HG03095 (cell line): ENCODE measurements around the gene USP40.

ENCODE experiments used
- ATAC-seq: cut with Tn5 transposase; IDR thresholded peaks from one replicate; pipeline ENCODE4 v1.9.1; 2021; ENCODE audit warnings: moderate library complexity; ENCODE audit not compliant: unreplicated experiment

Gene USP40

GRCh38 chr2:233556881-233557736 lies 9.5 kb downstream of the USP40 start:
- no peak for ATAC-seq

- no peak for ATAC-seq
Observed at GRCh38 chr2:233553366-233553765, 13.2 kb downstream of the USP40 start.

- ATAC-seq: no peak
Observed at GRCh38 chr2:233551491-233551890, 15.1 kb downstream of the USP40 start.

- ATAC-seq: no peak
Observed at GRCh38 chr2:233546774-233547173, 19.8 kb downstream of the USP40 start.

GRCh38 chr2:233546101-233546500 lies 20.5 kb downstream of the USP40 start:
- no peak for ATAC-seq

GRCh38 chr2:233544200-233544610 lies 22.4 kb downstream of the USP40 start:
- no peak for ATAC-seq

DNA sequence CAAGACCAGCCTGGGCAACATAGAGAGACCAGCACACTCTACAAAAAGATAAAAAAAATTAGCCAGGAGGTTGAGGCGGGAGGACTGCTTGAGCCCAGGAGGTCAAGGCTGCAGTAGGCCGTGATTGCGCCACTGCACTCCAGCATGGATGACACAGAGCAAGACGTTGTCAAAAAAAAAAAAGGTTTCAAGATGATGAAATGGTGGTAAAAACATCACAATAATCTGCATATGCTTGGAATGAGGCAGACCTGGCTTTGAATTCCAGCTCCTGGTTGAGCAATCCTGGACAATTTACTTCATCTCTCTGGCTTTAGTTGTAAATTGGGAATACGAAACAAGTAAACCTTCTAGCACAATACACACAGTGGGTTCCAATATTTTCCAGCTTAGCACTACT lies 24.1 kb downstream of the USP40 start:
- ATAC-seq: no peak

DNA sequence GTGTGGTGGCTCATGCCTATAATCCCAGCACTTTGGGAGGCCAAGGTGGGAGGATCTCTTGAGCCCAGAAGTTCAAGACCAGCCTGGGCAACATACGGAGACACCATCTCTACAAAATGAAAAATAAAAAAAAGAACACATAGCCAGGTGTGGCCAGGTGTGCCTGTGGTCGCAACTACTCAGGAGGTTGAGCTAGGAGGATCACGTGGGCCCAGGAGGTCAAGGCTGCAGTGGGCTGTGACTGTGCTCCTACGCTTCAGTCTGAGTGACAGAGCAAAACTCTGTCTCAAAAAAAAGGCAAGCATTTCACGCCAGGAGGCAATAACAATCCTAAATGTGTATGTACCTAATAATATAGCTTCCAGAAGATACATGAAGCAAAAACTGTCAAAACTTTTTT lies 27.8 kb downstream of the USP40 start:
- ATAC-seq: no peak

- ATAC-seq: no peak
Observed at GRCh38 chr2:233535271-233535670, 31.3 kb downstream of the USP40 start.

DNA sequence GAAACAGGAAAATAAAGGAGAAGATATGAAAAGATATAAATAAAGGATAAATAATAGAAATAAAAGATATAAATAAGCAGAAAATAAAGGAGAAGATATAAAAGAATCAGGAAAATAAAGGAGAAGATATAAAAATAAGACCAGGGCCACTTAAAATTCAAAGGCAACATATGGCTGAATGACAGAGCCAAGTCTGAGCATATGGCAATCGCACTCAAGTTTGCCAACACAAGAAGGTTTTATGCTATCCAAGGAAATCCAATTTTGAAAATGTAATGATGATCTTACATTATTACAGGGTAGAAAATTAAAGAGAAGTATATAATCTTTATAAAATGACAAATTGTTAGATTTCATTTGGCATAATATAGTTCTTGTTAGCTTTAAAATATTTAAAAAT lies 33.6 kb downstream of the USP40 start:
- ATAC-seq: no peak

DNA sequence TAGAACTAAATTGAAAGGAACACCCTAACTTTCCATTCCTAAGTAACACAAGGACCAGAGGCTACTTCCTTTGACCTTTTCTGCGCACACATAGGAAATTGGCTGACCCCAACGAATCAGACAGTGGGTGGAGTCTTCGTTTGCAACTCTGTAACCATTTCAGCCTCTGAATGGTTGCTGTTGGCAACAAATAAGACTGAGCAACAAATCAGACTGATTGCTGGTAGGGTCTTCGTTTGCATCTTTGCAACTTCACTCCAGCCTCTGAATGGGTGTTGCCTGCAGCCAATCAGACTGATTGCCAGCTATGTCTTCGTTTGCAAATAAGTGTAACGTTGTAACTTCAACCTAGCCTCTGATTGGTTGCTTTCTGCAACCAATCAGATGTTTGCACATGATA lies 34.6 kb downstream of the USP40 start:
- no peak for ATAC-seq

- ATAC-seq: no peak
Observed at GRCh38 chr2:233530381-233530780, 36.2 kb downstream of the USP40 start.

DNA sequence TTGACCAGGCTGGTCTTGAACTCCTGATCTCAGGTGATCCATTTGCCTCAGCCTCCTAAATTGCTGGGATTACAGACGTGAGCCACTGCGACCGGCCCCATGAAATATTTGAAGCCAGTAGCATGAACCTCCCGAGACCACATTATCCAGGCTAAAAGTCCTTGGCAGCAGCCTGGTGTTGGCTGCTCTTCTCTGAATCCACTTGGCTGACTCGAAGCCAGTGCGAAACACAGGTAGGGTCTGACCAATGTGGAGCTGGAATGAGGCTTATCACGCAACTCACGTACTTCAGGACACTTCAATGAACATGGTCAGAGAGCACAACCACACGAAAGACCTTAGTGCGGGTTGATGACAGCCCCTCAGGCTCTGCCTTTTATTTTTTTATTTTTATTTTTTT lies 38.4 kb downstream of the USP40 start:
- ATAC-seq: no peak

DNA sequence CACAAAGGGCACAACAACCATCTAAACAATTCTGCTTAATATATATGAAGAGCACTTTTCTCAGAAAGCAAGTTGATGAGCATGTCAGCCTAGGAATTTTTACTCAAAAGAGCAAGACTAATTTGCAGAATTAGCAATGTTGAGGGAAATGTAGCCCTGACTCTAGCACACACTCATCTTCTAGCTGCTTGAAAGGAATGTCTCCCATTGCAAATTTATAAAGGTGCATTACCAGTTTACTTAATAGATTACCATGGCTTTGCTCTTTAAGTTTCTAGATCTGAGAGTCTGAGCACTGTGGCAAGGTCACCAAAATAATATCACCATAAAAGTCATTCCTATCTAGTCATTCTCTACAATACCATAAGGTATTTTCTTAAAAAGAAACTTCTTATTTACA lies 40.8 kb downstream of the USP40 start:
- no peak for ATAC-seq

DNA sequence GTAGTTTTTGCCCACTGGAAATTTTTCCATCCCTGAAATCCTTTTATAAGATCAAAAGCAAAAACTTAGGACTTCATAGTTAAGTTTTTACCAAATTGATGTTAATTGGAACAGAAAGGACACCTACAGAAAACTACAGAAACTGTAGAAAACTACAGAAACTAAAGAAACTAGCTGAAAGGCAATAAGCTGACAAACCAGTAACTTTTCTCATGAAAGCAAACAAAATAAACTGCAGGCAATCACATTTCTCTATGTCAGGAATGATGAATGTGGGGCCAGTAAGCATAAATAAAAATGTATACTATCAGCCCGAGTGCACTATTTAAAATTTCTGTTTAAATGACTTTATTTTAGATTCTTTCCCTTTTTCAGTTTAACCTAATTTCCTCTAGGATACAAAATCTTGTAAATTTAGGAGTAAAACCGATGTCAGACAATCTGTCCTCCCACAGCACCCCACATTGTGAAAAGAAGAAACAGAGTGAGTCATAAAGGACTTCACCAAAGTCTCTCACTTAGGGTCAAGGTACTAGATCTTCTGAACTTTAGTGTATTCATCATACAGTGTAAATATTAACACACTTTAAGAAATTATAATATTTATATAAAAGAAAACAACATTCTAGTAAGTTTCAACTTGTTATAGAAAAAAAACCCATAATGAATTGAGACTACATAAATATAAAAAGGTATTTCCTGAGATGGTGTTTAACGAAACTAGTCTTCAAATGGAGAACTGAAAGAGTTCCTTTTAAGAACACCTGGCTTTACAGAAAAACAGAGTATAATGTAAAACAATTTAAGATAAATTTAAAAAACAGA lies 46.6 kb downstream of the USP40 start:
- ATAC-seq: peak; percentile 92

GRCh38 chr2:233513953-233514655 lies 52.5 kb downstream of the USP40 start:
- no peak for ATAC-seq

- no peak for ATAC-seq
Observed at GRCh38 chr2:233503947-233504637, 62.5 kb downstream of the USP40 start.

- no peak for ATAC-seq
Observed at GRCh38 chr2:233503481-233503880, 63.1 kb downstream of the USP40 start.

GRCh38 chr2:233501198-233502076 lies 65.1 kb downstream of the USP40 start:
- ATAC-seq: no peak

GRCh38 chr2:233499928-233500327 lies 66.7 kb downstream of the USP40 start:
- no peak for ATAC-seq
